Suprapubic skin (tissue), 4 donors: ENCODE data around the gene DISC1. TPM values are rescaled to one million over a fixed set of nuclear protein-coding genes. Genes with fewer than 3 reads are reported as not detected.

Experiments used
- DNase-seq, 2 donors: peaks; one replicate each; pipeline ENCODE4 v3.0.0-alpha.2; 2019; ENCODE audit warnings: low spot score in 2 of 2
- H3K27ac ChIP-seq: fragments of 200-600 bp; sonication (generic); one replicate; pipeline ENCODE4 v1.5.1; 2019
- H3K27me3 ChIP-seq: fragments of 200-600 bp; sonication (generic); one replicate; pipeline ENCODE4 v1.5.1; 2019
- H3K36me3 ChIP-seq: fragments of 200-600 bp; sonication (generic); one replicate; pipeline ENCODE4 v1.5.1; 2019
- H3K4me1 ChIP-seq: fragments of 200-600 bp; sonication (generic); one replicate; pipeline ENCODE4 v1.5.1; 2019
- H3K4me3 ChIP-seq: fragments of 200-600 bp; sonication (generic); one replicate; pipeline ENCODE4 v1.5.1; 2019; ENCODE audit warnings: mild to moderate bottlenecking
- H3K9me3 ChIP-seq: fragments of 200-600 bp; sonication (generic); one replicate; pipeline ENCODE4 v1.5.1; 2019
- EP300 ChIP-seq: sonication (generic); formaldehyde crosslinking; IDR thresholded peaks from one replicate; pipeline ENCODE4 v1.6.1; 2017; ENCODE audit warnings: antibody characterized with exemption
- POLR2A ChIP-seq, 2 donors: fragments of 450-650 bp; IDR thresholded peaks; one replicate each; pipeline ENCODE4 v1.6.1; 2017; ENCODE audit warnings: antibody characterized with exemption in 2 of 2, mild to moderate bottlenecking in 2 of 2, moderate library complexity in 2 of 2
- POLR2AphosphoS5 ChIP-seq, 3 donors: sonication (generic); formaldehyde crosslinking; IDR thresholded peaks; one replicate each; pipeline ENCODE4 v1.6.1; 2017; ENCODE audit warnings: antibody characterized with exemption in 3 of 3
- WGBS: methylation state at CpG from one replicate; pipeline ENCODE4 v1.1.5; 2018; 5-methylcytosine and 5-hydroxymethylcytosine counted together
- total RNA-seq, 4 donors: library from RNA; depleted of rRNA; stranded (reverse); fragments of >200 nt; gene quantifications; one replicate each; pipeline ENCODE4 v1.1.0, GENCODE V29; 2016
- TF ChIP-seq, protein P1 (sequence below), 2 donors: fragments of 200-600 bp in 1 of 2; fragments of 450-650 bp in 1 of 2; sonication (generic) in 1 of 2; IDR thresholded peaks; one replicate each; pipeline ENCODE4 v1.5.1; 2016 to 2019; ENCODE audit warnings: antibody characterized with exemption in 2 of 2, mild to moderate bottlenecking in 1 of 2, moderate library complexity in 1 of 2

DISC1 gene
- total RNA-seq, 4 donors from 2014 or later: 3.0 to 8.4 (median 5.2) TPM

DNA sequence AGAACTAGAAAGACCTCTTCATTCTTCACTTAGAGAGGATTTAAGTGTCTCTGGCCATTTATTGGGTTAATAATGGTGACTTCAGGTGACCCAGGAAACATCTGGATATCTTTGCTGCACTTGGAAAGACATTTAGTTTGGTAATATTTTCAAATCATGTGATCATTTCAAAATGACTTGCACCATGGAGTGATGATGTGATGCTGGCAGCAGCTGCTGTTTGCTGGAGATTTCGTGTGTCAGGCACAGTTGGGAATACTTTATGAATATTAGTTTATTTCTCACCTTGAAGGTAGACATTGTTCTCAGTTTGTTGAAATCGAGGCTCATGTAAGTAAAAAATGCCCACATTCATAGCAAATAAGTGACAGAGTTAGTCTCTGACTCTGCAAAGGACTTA, 236.0 kb downstream of the DISC1 start:
- H3K9me3 ChIP-seq: no peaks in the 10 kb centered on the region
- DNase-seq: no peak
- no peaks in the 10 kb centered on the region for H3K36me3 ChIP-seq
- no peak overlapping the region for H3K27ac ChIP-seq
- H3K4me3 ChIP-seq: no peak overlapping the region
- no peak for TF ChIP-seq EP300
- TF ChIP-seq POLR2AphosphoS5 (IDR thresholded peaks at IDR 0.05): no peak
- TF ChIP-seq POLR2A (IDR thresholded peaks at IDR 0.05): no peak
- TF ChIP-seq, protein P1, sequence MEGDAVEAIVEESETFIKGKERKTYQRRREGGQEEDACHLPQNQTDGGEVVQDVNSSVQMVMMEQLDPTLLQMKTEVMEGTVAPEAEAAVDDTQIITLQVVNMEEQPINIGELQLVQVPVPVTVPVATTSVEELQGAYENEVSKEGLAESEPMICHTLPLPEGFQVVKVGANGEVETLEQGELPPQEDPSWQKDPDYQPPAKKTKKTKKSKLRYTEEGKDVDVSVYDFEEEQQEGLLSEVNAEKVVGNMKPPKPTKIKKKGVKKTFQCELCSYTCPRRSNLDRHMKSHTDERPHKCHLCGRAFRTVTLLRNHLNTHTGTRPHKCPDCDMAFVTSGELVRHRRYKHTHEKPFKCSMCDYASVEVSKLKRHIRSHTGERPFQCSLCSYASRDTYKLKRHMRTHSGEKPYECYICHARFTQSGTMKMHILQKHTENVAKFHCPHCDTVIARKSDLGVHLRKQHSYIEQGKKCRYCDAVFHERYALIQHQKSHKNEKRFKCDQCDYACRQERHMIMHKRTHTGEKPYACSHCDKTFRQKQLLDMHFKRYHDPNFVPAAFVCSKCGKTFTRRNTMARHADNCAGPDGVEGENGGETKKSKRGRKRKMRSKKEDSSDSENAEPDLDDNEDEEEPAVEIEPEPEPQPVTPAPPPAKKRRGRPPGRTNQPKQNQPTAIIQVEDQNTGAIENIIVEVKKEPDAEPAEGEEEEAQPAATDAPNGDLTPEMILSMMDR (IDR thresholded peaks at IDR 0.05): no peak
- WGBS: 86% methylated on average over 2 of the region's 2 CpGs
- H3K27me3 ChIP-seq: no peaks in the 10 kb centered on the region
- H3K4me1 ChIP-seq: peaks cover 19% of the 10 kb centered on the region

DNA sequence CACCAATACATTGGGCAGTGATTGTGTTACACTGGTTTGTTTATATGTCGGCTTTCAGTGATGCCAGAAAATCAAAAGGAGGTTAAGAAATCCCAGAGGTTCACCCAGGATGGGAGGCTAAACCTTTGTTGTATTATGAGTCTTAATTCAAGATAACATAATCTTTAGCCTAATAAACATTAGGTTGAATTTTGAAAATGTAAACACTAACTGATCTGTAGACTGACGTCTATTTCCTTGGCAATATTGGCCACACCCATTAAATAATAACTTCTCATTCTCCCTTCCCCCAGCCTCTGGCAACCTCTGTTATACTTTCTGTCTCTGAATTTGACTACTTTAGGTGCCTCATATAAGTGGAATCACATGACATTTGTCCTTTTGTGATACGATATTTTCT, 238.7 kb downstream of the DISC1 start:
- WGBS: 79% methylated on average over 3 of the region's 3 CpGs
- Histone ChIP-seq H3K9me3 (no peaks in the 10 kb centered on the region), H3K27me3 (no peaks in the 10 kb centered on the region), H3K36me3 (no peaks in the 10 kb centered on the region), H3K27ac (no peak overlapping the region), H3K4me1 (peaks cover 24% of the 10 kb centered on the region), H3K4me3 (no peak overlapping the region)
- TF ChIP-seq POLR2AphosphoS5 (IDR thresholded peaks at IDR 0.05): no peak
- TF ChIP-seq, protein P1 (IDR thresholded peaks at IDR 0.05): no peak
- TF ChIP-seq EP300: no peak
- TF ChIP-seq POLR2A (IDR thresholded peaks at IDR 0.05): no peak
- DNase-seq: no peak

DNA sequence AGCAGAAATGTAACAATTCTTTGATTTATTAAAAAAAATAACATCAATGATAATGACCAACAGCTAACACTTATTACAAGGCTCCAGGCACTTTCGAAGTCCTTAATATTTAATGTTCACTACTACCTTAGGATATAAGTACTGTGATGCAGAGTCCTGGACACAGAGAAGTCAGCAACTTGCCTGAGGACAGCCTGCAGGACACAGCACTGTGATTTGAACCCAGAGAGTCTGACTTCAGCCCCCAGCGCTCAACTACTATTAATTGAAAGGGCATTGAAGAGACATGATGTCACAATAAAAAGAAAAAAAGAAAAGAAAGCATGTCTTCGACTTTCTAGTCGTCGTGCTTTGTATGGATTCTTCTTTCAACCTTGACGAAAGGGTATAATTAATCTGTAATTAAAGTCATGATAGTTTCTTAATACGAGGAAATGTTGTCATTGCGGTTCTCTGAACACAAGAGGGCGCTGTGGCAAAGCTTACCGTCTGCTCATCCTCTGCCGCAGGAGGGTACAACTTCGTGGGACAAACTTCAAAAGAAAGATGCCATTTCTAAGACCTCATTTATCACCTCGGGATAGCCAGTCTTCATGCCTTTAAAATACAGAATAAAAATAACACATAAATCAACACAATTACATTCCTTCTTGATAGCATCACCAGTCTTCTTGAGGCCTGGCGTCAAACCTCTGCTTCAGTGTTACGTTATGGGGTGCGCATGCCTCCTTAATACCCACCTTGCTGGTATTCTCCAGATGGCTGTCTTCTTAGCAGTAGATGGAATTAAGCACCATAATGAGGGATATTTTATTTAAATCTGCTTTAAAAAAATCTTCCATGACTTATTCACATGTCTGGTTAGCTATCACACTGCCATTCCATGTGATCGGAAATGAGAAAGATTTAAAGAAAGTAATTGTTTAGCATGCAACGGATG, 240.1 kb downstream of the DISC1 start:
- TF ChIP-seq EP300 (no peak), POLR2AphosphoS5 (IDR thresholded peaks at IDR 0.05) (peak in 1 of 3 donors; percentile 22), POLR2A (IDR thresholded peaks at IDR 0.05) (no peak)
- TF ChIP-seq, protein P1 (IDR thresholded peaks at IDR 0.05): peak; percentile 80 to 82
- Histone ChIP-seq H3K27ac (peak overlapping the region; percentile 16), H3K4me1 (peaks cover 22% of the 10 kb centered on the region), H3K4me3 (no peak overlapping the region), H3K36me3 (no peaks in the 10 kb centered on the region), H3K27me3 (no peaks in the 10 kb centered on the region), H3K9me3 (no peaks in the 10 kb centered on the region)
- DNase-seq: no peak
- 29% methylated on average over 18 of the region's 18 CpGs for WGBS

DNA sequence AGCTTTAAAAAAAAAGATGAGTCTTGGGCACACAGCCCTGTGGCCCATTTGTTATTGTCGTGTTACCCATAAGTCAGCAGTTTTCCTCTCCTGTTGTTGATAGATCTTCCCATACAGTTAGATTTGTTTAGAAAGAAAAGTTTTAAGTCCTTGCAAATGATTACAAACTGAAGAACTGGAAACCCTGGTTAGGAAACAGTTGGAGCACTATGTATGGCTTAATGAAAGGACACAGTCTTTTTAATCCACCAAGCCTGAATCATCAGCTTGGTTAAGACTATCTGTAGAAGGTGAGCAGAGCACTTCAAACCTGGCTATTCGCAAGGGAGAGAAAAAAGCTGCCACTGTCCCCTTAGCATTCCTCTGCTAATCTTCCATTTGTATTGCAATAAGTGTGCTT, 241.0 kb downstream of the DISC1 start:
- Histone ChIP-seq H3K27ac (peak overlapping the region; percentile 16), H3K4me1 (peaks cover 20% of the 10 kb centered on the region), H3K4me3 (no peak overlapping the region), H3K9me3 (no peaks in the 10 kb centered on the region), H3K27me3 (no peaks in the 10 kb centered on the region), H3K36me3 (no peaks in the 10 kb centered on the region)
- TF ChIP-seq POLR2A (IDR thresholded peaks at IDR 0.05): no peak
- TF ChIP-seq, protein P1 (IDR thresholded peaks at IDR 0.05): no peak
- no peak for TF ChIP-seq EP300
- no peak for TF ChIP-seq POLR2AphosphoS5 (IDR thresholded peaks at IDR 0.05)
- no peak for DNase-seq
- 36% methylated on average over 2 of the region's 2 CpGs for whole genome bisulfite sequencing

DNA sequence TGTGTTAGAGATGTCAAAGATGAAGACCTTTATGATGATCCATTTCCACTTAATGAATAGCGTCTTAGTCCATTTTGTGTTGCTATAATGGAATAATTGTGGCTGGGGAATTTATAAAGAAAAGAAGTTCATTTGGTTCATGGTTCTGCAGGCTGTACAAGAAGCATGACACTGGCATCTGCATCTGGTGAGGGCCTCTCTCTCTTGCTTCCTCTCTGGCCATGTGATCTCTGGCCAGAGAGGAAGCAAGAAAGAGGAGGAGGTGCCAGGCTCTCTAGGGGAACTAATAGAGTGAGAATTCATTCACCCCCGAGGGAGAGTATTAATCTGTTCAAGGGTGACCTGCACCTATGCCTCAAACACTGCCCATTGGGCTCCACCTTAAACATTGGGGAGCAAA, 242.8 kb downstream of the DISC1 start:
- no peaks in the 10 kb centered on the region for H3K9me3 ChIP-seq

More for the DNA sequence above, 242.8 kb downstream of the DISC1 start:
- Histone ChIP-seq H3K36me3 (no peaks in the 10 kb centered on the region), H3K4me1 (peaks cover 20% of the 10 kb centered on the region), H3K4me3 (no peak overlapping the region), H3K27ac (no peak overlapping the region), H3K27me3 (no peaks in the 10 kb centered on the region)
- WGBS: 80% methylated on average over 2 of the region's 2 CpGs
- DNase-seq: no peak
- TF ChIP-seq POLR2AphosphoS5 (IDR thresholded peaks at IDR 0.05): no peak
